ENCODE data around the gene YARS1.

Gene YARS1

DNA sequence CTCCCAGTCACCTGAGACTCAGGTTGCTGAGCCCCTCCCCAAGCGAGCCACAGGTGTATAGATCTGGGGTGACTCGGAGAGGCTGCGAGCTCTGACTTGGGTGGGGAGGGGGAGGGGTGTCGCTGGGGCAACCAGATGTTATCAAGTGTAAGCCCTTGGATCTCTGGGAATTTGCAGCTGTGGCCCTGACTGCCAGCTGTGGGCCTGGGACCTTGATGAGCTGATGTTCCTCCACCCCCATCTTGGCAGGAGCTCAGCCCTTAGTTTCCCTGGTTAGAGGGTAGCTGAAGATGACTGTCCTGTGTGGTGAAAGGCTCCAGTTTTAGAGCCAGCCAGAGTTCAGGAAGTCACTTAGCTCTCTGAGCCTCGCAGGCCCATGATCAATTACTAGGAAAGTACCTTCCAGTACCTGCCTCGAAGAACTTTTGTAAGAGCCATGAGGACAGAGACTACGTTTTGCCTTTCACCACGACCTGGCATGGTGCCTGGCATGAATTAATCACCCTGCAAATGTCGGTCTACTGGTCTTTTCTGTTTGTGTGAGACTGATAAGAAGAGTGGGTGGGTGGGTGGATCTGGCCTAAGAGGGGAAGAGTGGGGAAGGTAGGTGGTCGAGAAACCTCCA, 55.8 kb downstream of the YARS1 start:
- DNase-seq = no peak

DNA sequence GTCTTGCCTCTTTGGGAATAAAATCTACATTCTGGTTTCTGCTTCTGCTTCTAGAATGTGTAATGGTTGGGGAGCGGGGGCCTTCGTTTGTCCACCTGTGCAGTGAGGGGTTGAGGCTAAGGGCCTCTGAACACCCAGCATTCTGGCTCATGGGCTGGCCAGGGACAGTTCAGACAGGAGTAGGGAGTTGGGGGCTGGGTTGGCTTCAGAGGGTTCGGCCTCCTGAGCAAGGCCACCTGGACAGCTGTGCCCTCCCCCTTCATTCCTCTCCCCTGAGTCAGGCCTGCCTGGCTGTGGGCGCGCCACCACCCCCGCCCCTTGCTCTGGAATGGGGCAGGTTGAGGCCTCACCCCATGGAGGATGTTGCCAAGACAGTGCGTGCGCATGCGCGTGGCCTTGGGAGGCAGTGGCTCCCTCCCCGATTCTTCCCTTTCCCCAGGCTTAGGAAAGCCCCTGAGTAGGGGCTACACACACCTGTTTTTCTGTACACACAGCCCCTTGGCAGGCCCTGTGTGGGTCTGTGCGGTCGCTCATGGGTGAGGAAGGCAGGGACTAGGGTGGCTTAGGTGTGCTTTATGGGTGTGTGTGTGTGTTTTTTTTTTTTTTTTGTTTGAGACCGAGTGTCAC, 57.0 kb downstream of the YARS1 start:
- DNase-seq = no peak

DNA sequence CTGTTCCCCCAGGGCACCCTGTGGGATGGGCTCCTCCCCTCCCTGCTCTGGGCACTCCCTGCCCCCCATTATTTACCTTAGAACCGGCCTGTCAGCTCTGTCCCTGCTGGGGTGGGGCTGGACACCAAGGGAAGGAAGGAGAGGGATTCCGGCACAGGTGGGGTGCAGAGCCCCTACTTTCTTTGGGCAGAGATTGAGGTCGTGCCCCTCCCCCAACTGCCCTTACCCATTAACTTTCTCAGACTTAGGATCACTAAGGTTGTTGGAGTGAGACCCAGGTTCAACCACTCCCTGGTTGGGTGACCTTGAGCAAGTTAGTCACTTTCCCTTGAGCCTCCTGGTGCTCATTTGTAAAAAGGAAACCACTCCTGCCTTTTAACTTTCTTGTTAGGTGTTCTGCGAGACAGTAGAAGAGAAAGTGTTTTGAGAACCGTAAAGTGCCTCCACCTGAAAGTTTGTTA, 57.6 kb downstream of the YARS1 start:
- no peak for DNase-seq

DNA sequence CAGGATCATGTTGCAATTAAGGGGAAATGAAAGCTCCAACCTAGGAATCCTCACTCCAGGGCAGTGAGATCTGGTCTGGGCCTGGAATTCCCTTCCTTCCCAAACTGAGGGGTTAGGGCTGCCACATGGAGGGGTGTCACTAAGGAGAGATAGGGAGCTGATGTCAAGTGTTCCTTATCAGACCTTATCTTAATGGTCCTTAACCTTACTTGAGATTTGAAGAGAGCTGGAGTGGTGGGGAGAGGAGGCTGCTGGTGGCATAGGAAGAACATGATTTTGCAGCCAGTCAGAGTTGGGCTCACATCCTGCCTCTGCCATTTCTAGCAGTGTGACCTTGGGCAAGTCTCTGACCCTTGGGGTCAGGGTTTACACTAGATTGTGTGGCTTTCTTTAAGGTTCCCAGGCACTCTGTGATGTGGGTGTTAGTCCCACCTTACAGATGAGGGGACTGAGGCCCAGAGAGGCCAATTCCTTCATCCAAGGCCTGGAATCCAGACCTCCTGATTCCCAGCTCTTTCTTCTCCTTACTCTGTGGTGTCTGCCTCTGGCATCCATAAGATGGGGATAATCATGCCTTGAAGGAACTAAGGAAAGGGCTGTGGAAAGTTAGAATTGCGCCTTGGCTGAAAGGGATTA, 58.2 kb downstream of the YARS1 start:
- DNase-seq = no peak

DNA sequence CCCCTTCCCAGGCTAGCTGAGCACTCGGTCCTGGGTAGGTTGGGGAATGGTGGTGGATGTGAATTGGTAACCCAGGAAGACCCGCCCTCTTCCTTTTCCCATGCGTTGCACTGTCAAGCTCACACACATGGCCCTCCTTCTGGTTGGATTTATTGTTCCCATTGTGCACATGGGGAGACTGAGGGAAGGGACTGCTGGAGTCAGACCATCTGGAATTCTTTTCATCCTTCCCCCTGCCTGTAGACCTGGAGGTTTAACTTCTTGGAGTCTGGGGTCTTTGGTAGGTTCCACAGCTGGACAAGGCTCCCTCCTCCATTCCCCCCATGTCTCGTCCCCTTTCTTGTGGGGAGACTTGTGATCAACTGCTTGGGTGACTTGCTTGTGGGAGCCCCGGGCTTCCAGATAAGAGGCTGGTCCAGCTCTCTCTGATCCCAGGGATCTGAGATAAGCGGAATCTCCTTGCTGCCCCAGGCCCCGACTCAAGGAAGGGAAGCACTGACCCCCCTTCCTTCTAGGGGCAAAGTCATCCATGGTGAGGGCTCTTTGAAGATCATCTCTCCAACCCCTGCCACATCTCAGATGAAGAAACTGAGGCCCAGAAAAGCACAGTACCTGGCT, 58.9 kb downstream of the YARS1 start:
- no peak for DNase-seq

DNA sequence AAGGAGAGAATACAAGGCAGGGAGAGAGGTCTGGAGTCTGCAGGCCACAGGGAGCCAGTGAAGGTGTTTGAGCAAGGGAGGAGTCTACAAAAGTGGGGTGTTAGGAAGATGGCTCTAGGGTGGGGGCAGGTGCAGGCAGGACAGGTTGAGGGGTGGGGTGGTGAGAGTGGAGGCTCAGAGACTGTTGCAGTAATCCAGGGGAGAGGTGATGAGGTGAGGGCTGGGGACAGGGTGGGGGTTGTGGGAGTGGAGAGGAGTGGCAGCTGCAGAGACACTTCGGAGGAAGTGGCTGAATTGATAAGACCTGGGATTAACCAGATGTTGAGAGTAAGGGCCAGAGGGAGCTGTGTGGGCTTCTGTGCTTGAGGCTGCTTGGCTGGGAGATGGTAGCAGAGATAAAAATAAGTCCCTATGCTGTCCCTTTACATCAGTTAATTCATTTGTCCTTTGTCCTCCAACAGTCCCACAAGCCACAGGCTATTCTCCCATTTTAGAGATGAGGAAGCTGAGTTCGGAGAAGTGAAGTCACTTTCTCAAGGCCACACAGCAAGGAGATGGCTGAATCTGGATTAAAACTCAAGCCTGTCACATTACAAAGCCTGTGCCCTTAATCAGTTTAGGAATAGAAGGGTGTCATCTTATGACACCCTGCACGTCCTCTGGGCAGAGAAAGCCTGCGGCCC, 59.8 kb downstream of the YARS1 start:
- DNase-seq = no peak

DNA sequence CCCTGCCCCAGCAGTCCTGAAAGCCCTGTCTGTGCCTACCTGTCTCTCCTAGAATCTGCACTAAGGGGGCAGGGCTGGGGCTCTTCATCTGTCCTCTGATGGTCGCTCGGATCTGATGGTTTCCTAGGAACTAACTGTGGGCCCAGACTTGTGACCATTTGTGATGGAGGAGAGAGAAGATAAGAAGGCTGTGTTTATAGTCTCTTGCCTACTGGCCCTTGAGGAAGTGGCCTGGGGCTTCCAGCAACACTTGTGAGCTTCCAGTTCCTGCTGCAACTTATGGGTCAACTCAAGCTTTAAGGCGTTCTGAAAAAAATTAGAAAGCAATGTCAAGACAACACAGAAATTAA, 61.4 kb downstream of the YARS1 start:
- DNase-seq = no peak

DNA sequence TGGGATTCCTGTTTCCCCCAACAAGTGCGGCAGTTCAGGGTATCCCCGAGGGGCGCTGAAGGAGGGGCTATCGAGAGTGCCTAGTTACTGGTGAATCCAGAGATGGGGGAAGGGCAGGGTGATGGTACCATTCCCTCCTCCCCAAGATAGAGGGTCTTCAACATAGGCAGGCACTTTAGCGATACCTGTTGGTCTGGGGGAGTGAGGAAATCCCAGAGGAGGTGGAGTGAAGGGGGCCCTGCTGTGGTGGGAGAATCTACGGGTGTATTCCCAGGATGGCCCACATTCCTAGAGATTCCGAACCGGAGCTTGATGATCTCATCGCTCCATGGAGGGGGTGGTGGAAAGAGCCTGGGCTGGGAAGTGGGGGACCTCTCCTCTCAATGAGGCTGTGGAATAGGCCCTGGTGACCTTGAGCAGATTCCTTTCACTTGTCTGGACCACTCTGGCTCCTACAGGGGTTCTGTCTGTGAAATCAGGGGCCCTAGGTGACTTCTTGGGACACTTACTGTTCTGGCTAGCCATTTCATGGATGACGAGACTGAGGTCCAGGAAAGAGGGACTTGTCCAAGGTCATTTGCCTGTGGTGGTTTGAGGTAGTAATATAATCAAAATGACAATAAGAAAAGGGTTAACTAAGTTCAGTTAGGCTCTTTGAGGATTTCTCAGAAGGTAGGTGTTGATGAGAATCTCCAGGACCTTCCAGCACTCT, 61.9 kb downstream of the YARS1 start:
- no peak for DNase-seq

DNA sequence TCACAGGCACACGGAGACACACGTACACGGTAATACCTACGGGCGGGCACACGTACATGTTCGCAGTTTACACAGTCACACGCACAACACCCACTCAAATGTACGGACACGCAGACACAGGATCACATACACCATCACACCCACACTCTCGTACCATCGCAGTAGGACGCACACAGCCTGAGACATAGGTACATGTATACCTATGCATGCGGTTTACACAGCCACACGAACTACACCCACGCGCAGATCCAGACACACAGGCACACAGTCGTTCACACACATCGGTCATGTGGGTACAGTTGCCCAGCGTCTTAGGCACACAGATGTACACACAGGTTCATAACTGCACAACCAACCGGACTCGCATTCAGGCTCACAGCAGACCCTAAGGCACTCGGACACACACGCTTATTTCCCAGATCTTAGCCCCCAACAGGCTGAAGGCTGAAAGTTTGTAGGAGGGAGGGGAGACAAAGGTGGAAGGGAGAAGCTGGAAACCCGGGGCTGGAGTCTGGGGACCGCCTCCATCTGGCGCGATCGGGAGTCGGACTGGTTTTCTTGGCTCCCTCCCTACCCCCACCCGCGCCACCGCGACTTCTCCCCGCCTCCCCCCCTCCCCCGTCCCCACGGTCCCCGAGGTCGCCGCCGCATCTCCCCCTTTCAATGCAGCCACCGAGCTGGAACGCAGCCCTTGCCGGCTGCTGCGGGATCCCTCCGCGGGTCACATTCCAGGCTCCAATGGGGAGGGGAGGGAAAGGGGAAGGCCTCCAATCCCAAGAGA, 62.7 kb downstream of the YARS1 start:
- DNase-seq = no peak

DNA sequence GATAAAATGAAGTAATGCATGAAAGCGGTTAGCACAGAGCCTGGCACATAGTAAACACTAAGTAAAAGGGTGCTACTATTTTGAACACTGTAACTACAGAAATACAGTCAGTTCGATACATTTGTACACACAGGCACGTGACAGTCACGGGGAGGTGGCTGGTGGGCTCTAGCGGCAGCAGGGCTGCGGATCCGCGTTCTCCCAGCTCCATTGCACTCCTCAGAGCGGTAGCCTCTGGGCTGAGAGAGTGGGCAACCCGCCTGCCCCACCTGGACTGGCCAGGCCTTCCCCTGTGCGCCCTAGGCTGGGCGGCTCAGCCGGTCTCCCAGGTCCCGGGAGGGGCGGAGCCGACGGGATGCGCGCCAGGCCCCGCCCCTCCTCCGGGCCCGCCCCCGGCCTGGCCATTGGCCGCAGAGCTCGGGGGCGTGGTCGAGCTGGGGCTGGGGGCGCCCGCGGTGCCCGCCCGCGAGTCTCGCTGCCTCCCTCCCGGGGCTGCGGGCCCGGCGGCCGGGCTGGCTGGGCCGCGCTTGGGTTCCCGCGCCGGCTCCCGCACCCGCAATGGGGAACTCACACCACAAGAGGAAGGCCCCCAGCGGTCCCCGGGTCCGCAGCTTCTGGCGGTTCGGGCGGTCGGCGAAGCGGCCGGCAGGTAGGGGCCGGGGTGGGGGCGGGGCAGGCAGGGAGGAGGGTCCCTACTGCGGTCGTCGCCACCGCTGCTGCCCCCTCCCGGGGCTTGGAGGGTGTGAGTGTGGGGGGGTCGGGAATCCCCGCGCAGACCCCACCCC, 63.4 kb downstream of the YARS1 start:
- DNase-seq = peak; percentile 49

DNA sequence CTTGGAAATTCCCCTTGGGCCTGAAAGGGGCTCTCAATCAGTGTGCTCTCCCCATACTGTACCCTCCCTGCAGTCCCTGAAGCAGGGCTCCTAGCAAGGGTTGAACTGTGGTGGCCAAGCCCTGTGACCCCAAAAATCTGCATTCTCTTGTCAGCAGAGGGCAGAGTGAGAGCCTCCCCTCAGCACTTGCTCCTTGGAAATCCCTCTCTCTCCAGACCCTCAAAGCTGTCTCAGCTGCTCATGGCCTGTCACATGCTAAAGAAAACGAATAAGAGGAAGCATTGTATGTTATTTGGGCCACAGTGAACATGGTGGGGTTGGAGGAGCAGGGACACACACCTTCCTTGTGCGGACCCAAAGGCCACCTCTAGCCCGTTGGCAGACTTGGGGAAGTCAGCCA, 67.4 kb downstream of the YARS1 start:
- no peak for DNase-seq

DNA sequence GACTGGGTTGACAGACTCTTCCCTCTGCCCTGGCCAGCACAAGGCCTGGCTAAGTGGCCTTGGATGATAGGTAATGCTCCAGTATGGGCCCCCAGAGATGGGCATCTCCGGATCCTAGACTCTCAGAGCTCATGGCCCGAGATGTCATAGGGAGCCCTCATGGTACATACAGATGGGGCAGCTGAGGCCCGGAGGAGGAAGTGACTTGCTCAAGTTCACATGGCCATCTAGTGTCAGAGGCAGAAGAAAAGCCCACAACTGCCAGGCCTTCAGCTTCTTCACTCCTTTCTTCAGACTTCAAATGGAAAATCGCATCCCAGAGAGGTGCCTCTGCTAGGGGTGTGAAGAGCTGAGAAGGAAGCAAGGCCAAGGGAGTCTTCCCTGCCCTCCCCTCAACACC, 67.8 kb downstream of the YARS1 start:
- DNase-seq = no peak

DNA sequence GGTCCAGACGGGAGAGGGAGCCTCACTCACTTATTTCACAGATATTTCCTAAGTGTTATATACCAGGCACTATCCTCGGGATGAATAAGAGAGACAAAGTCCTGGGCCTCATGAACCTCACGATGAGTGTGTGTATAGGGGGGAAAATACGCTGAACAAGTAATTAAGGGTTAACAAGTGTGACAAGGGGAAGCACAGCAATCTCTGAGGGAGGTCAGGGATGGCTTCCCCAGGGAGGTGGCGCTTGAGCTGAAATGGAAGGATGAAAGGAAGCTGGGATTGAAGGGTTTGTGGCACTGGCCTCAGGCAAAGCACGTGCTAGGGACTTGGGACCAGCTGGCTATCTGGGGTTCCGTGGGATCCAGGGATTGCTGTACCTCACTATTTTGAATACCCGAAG, 68.2 kb downstream of the YARS1 start:
- DNase-seq = no peak

DNA sequence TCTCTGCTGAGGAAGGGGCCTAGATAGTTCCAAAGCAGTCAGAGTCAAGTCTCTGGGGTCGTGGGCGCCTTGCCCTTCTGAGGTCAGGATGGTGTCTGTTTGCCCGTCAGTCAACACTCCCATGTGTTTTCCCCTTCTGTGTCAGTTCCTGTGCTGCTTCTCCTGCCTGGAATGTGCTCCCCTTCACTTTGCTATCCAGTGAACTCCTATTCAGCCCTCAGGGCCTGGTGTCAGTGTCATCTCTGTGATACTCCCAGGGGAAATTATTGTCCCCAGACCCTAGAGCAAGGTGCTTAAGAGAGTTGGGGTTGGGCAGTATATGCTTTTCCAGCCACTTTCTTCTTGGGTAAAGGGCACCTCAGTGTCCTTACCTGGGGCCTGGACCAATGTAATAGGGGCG, 68.8 kb downstream of the YARS1 start:
- DNase-seq = no peak

DNA sequence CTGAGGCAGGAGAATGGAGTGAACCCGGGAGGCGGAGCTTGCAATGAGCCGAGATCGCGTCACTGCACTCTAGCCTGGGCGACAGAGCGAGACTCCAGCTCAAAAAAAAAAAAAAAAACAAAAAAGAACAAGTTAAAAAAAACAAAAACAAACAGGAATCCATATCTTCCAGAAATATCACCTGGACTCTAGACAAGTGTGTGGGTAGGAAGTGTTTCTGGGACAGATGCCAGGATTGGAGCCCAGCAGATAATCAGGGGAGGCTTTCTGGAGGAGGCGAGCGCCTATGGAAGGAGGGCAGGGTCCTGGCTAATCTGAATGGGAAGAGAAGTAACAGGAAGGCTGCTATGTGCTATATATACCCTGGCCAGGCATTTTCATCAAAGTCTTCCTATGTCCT, 71.0 kb downstream of the YARS1 start:
- no peak for DNase-seq

DNA sequence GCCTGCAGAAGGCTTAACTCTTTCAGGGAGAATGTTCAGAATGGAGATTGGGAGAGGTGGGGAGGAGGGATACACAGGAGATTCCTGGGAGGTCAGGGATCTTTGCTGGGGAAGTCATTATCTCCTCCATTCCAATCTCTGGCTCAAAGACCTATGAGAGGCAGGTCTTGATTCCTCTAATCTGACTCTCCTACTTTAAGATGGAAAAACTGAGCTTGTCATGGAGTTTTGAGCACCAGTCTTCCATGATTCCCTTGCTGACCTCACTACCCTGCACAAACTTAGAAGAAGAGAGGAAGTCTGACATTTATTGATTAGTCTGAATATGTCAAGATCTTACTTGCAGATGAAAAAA, 73.1 kb downstream of the YARS1 start:
- no peak for DNase-seq

DNA sequence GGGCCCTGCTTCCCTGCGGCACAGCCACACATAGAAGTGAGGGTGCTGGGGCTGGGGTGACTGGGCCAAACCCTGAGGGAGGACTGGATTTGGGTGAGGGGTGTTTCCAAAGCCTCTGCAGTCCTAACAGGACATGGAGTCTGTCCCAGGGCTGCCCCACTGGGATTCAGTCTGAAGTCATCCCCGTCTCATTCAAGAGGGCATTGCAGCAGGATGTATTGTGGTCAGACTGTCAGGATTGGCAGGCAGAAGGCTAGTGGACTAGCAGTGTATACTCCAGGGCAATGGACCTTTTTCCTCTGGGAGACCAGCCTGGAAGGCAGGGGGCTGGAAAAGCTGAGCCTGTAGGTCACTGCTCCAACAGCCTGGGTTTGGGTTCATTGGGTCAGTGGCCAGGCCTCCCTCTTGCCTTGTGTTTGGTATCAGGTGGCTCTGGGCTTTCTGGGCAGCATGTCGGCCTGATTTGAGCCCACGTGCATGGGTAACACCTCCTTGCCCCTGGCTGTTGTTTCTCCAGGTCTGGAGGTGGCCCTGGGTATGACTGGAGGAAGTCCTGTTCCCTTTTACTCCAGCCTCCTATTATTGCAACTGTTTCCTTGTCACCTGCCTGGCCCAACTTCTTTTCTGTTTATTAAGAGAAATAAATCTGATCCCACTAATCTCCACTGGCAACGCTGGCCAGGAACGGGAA, 73.6 kb downstream of the YARS1 start:
- DNase-seq = no peak

DNA sequence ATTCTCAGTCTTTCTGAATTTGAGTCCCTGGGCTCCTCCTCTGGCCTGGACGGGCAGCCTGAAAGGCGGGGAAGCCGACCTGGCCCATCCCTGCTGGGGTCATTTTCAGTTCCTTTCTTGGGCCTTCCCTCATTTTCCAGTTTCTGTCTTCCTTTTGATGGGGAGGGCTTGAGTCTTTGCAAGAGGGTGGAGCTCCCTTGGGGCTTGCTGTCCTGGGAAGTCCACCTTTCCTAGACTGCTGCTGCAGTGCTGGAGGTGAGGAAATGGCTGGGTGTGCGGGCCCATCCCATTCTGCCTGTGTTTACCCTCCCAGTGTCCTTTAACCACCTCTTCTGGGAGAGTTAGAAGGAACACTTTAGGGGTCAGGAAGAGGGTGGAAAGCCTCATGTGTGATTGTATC, 74.2 kb downstream of the YARS1 start:
- no peak for DNase-seq

DNA sequence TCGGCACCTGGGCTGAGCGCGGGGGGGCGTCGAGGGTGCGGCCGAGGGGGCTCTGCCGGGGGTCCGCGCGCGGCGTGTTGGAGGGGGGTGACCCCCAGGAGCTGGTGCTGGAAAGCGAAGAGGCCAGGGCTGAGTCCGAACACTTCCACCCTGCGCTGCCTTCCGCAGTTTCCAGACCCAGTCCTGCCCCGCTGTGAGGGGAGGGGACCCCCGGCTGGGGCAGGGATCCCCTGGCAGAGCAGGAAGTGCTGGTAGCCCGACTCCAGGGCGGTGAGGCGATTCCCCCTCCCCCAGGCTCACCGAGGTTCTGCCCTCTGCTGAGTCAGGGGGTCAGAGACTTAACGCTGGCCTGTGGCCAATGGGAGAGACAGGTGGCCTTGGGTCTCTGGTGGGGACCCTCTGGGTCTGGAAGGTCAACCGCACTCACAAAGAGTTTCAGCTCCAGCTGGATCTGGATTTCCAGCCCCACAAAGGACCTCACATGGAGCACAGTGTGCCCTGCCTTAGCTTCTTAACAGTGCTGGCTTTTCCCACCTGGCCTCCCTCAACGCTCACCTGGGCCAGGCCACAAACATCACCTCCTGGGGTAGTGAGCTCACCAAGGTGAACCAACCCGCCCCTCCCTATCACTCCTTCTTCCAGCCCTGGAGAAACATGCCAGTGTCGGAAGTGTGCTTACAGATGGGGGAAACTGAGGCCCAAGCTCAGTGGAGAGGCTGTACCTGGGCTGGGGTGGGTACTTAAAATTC, 74.8 kb downstream of the YARS1 start:
- no peak for DNase-seq
